ENCODE measurements around the gene MDFIC. TPM values are rescaled to one million over a fixed set of nuclear protein-coding genes. Genes with fewer than 3 reads are reported as not detected.

Gene MDFIC
- total and polyA plus RNA-seq, 2 of the 4 experiments (the other 2 are of a cell fraction) = 16.9 to 35.0 TPM

GRCh38 chr7:114924038-114924712 is 2.3 kb downstream of the MDFIC start:
- H3K79me1 ChIP-seq (ENCODE audit: low read depth in 1 of 2, low read length in 2 of 2) = peaks cover 12 to 32% of the 10 kb centered on the region in 2 experiments; a peak in 3 of 4 replicates
- H4K5ac ChIP-seq (ENCODE audit: low read depth, low read length) = peak overlapping the region; percentile 70; the same call in 1 of the 2 replicates
- no peak overlapping the region; the same call in 1 of the 2 replicates for H3K27ac ChIP-seq (ENCODE audit: insufficient read depth, low read length)
- TSS peak; percentile 51 for BruUV-seq (replicated peaks)
- H4K8ac ChIP-seq (ENCODE audit: low read depth in 2 of 2, low read length in 2 of 2) = no peak overlapping the region
- H2AK5ac ChIP-seq (ENCODE audit: low read depth, low read length) = no peak overlapping the region
- peaks cover 5% of the 10 kb centered on the region for H3K4me1 ChIP-seq (ENCODE audit: control insufficient read depth, insufficient read depth, low read length)
- peak overlapping the region; percentile 23; the same call in 1 of the 2 replicates for H3K14ac ChIP-seq (replicated peaks; ENCODE audit: low read depth, low read length)
- no peak overlapping the region for H4K91ac ChIP-seq (ENCODE audit: insufficient read depth, low read depth, low read length)
- H3K9me1 ChIP-seq (ENCODE audit: insufficient read depth, low read length) = no peaks in the 10 kb centered on the region
- WGBS, 2 experiments (ENCODE audit: extremely low coverage in 2 of 2, insufficient read length in 1 of 2) = 6% methylated on average over 2 of the region's 4 CpGs; no CpG with 5 or more reads in 1 of the 2 experiments
- H3K56ac ChIP-seq (ENCODE audit: extremely low read depth, insufficient read depth, low read length) = no peak overlapping the region
- no peak overlapping the region for H2AFZ ChIP-seq (replicated peaks; ENCODE audit: low read length, poor library complexity)
- no peak overlapping the region for H2BK15ac ChIP-seq (ENCODE audit: low read depth, low read length)
- H3K18ac ChIP-seq (ENCODE audit: low read depth, low read length) = peak overlapping the region; percentile 55; the same call in 1 of the 2 replicates
- H3K4ac ChIP-seq (ENCODE audit: low read depth, low read length) = no peak overlapping the region
- H3K36me3 ChIP-seq (ENCODE audit: control insufficient read depth, insufficient read depth, low read length) = no peaks in the 10 kb centered on the region; the same call in 1 of the 2 replicates
- peak overlapping the region; percentile 68; the same call in 1 of the 2 replicates for H3K9ac ChIP-seq (ENCODE audit: low read depth, low read length)
- peak overlapping the region; percentile 87 for H3K4me2 ChIP-seq (ENCODE audit: low read depth, low read length)
- dilution Hi-C loops (cut with HindIII; ENCODE audit: low sequenced_read_pairs, unreplicated experiment) = no loop called here
- in situ Hi-C loops (cut with MboI; ENCODE audit: low sequenced_read_pairs) = no loop called here
- H2BK5ac ChIP-seq (ENCODE audit: low read depth, low read length, poor library complexity, severe bottlenecking) = peak overlapping the region; percentile 68
- H3K27me3 ChIP-seq (ENCODE audit: control insufficient read depth, insufficient read depth, low read length) = no peaks in the 10 kb centered on the region
- H2BK20ac ChIP-seq (ENCODE audit: low read depth, low read length) = no peak overlapping the region
- CTCF ChIA-PET = interaction anchor here (0.6 to 1.7 kb wide), 3 partner anchors 9 to 248 kb away, joined by 4 to 6 read pairs (median 4); no protein-coding TSS in a partner anchor
- no peak overlapping the region for H3K4me3 ChIP-seq (ENCODE audit: insufficient read depth, low read depth, low read length)
- H2BK120ac ChIP-seq (ENCODE audit: low read depth, low read length) = no peak overlapping the region
- H2AK9ac ChIP-seq (replicated peaks; ENCODE audit: low read depth, low read length, poor library complexity) = no peak overlapping the region
- ATAC-seq (ENCODE audit: low read depth) (no peak), DNase-seq (no peak)
- intact Hi-C loops (cut with micrococcal nuclease) = loop anchor here (10.0 kb wide), 1 partner anchor 839 kb away; no protein-coding TSS in a partner anchor
- H4K20me1 ChIP-seq (ENCODE audit: insufficient read depth, low read length) = no peaks in the 10 kb centered on the region
- H3K9me3 ChIP-seq (ENCODE audit: control insufficient read depth, insufficient read depth, low read length) = no peaks in the 10 kb centered on the region
- POLR2A ChIA-PET (ENCODE audit: unreplicated experiment) = no interaction called here
- H3K23ac ChIP-seq (ENCODE audit: low read depth, low read length) = peak overlapping the region; percentile 50; the same call in 1 of the 2 replicates
- TF ChIP-seq FOS (IDR thresholded peaks at IDR 0.05; ENCODE audit: low read depth, low read length) (no peak), CHD1 (IDR thresholded peaks at IDR 0.05; ENCODE audit: low read depth, low read length) (no peak), RFX5 (IDR thresholded peaks at IDR 0.05; ENCODE audit: low read depth, low read length) (no peak), MXI1 (IDR thresholded peaks at IDR 0.05; ENCODE audit: borderline replicate concordance, low read depth, low read length) (no peak), CTCF (conservative IDR thresholded peaks at IDR 0.05; ENCODE audit: low read depth, low read length) (no peak), NFE2L2 (IDR thresholded peaks at IDR 0.05; ENCODE audit: low read depth, low read length) (no peak), ELK1 (IDR thresholded peaks at IDR 0.05; ENCODE audit: borderline replicate concordance, low read depth, low read length) (no peak), CEBPB (IDR thresholded peaks at IDR 0.05; ENCODE audit: low read depth, low read length) (no peak), MAZ (IDR thresholded peaks at IDR 0.05; ENCODE audit: borderline replicate concordance, low read depth, low read length) (no peak), RCOR1 (IDR thresholded peaks at IDR 0.05; ENCODE audit: insufficient replicate concordance, low read length) (no peak), POLR2A (IDR thresholded peaks at IDR 0.05; ENCODE audit: low read depth, low read length) (no peak), USF2 (IDR thresholded peaks at IDR 0.05; ENCODE audit: low read depth, low read length) (no peak), MAFK (IDR thresholded peaks at IDR 0.05; ENCODE audit: low read depth, low read length) (no peak), BHLHE40 (IDR thresholded peaks at IDR 0.05; ENCODE audit: low read depth, low read length) (no peak), RAD21 (IDR thresholded peaks at IDR 0.05; ENCODE audit: low read length) (no peak)

All from IMR-90 (cell line).